DOHH2 (cell line): ENCODE measurements around the gene ZNF248.
"Not testable (repeated sequence)": the region's sequence is repeated elsewhere in the genome, so short reads cannot be mapped to it uniquely, and the experiment has no call there.

Experiments
- H3F3A ChIP-seq: fragments of 200-600 bp; sonication (generic), shearing (Covaris generic); 2 replicates; pipeline ENCODE4 v1.6.0; 2016; ENCODE audit warnings: antibody characterized with exemption, mild to moderate bottlenecking; ENCODE audit not compliant: control insufficient read depth, insufficient read depth
- H3K27ac ChIP-seq: fragments of 200-600 bp; sonication (generic); 2 replicates; pipeline ENCODE4 v1.5.1; 2014; ENCODE audit warnings: low read depth, mild to moderate bottlenecking, low read length, moderate library complexity
- H3K27me3 ChIP-seq: fragments of 200-600 bp; sonication (generic); 2 replicates; pipeline ENCODE4 v1.6.1; 2014; ENCODE audit warnings: mild to moderate bottlenecking, low read length, mixed read lengths; ENCODE audit not compliant: control insufficient read depth
- H3K36me3 ChIP-seq: fragments of 200-600 bp; sonication (generic); 2 replicates; pipeline ENCODE4 v1.6.1; 2014; ENCODE audit warnings: mild to moderate bottlenecking, low read length, moderate library complexity, mixed read lengths; ENCODE audit not compliant: control insufficient read depth
- H3K4me1 ChIP-seq: fragments of 200-600 bp; sonication (generic); 2 replicates; pipeline ENCODE4 v1.6.1; 2014; ENCODE audit warnings: mild to moderate bottlenecking, low read length, mixed read lengths; ENCODE audit not compliant: control insufficient read depth
- H3K4me2 ChIP-seq: fragments of 200-600 bp; sonication (generic); 2 replicates; pipeline ENCODE4 v1.6.0; 2014; ENCODE audit warnings: mild to moderate bottlenecking, low read length, moderate library complexity
- H3K4me3 ChIP-seq: fragments of 200-600 bp; sonication (generic); 2 replicates; pipeline ENCODE4 v1.5.1; 2014; ENCODE audit warnings: mild to moderate bottlenecking, low read length, mixed read lengths
- H3K79me2 ChIP-seq: fragments of 200-600 bp; sonication (generic); 2 replicates; pipeline ENCODE4 v1.6.1; 2014; ENCODE audit warnings: mild to moderate bottlenecking, low read length, mixed read lengths; ENCODE audit not compliant: control insufficient read depth
- H3K9me2 ChIP-seq: fragments of 200-600 bp; sonication (generic); replicated peaks from 2 replicates; pipeline ENCODE4 v1.6.1; 2014; ENCODE audit warnings: mild to moderate bottlenecking, low read length, mixed read lengths; ENCODE audit not compliant: control insufficient read depth
- H3K9me3 ChIP-seq: fragments of 200-600 bp; sonication (generic); 2 replicates; pipeline ENCODE4 v1.6.1; 2014; ENCODE audit warnings: antibody characterized with exemption, low read length, mixed read lengths; ENCODE audit not compliant: control insufficient read depth, insufficient read depth
- H4K20me1 ChIP-seq: fragments of 200-600 bp; sonication (generic); 2 replicates; pipeline ENCODE4 v1.6.0; 2014; ENCODE audit warnings: low read depth, mild to moderate bottlenecking, antibody characterized with exemption, low read length, moderate library complexity; ENCODE audit not compliant: control insufficient read depth, insufficient read depth
- EZH2phosphoT487 ChIP-seq: fragments of 200-600 bp; sonication (generic); IDR thresholded peaks from 2 replicates; pipeline ENCODE4 v1.6.1; 2017; ENCODE audit warnings: borderline replicate concordance, mild to moderate bottlenecking, antibody characterized with exemption, low read length, moderate library complexity, mixed read lengths
- TF ChIP-seq, protein P1 (sequence below): fragments of 200-600 bp; sonication (generic); IDR thresholded peaks from one replicate; pipeline ENCODE4 v1.5.1; 2014; ENCODE audit warnings: antibody characterized with exemption, mild to moderate bottlenecking, low read depth, low read length; ENCODE audit not compliant: poor library complexity, severe bottlenecking

The ZNF248 gene

DNA sequence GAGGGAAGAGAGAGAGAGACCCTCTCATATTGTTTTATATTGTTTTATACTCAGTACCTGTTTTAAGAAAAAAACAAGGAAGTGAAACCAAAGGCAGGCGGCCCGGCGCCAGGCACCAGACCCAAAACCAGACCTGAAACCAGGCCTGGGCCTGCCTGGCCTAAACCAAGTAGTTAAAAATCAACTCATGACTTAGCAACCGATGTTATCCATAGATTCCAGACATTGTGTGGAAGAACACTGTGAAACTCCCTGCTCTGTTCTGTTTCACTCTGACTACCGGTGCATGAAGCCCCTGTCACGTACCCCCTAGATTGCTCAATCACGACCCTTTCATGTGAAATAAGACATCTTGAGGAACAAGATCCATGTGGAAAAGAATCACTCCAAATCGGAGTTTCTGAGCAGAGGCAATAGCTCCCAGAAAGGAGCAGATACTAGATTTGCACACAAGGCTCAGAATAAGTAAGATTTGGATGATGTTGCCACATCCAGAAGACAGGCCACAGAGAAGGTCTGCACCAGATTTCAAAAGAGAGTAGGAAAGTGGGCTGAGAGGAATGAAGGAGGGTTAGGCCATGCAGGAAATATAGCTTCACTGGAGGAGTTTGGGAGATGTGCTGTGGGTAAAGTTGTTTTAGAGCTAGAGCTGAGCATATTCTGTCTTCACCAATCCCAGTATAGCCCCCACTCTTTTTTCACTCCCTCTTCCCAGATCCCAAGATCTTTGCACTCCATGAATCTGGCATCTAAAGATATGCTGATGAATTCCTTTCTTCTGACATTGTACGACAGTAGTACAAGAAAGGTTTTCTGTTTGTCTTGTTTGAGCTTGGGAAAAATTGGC, 8.8 kb upstream of the ZNF248 start:
- Histone ChIP-seq H4K20me1 (no peaks in the 10 kb centered on the region), H3K9me3 (no peaks in the 10 kb centered on the region), H3F3A (no peaks in the 10 kb centered on the region), H3K4me3 (no peak overlapping the region), H3K36me3 (no peaks in the 10 kb centered on the region), H3K9me2 (no peaks in the 10 kb centered on the region), H3K4me2 (peak overlapping the region; percentile 43), H3K27ac (no peak overlapping the region), H3K4me1 (peaks cover 9% of the 10 kb centered on the region), H3K27me3 (no peaks in the 10 kb centered on the region), H3K79me2 (no peaks in the 10 kb centered on the region)
- TF ChIP-seq, protein P1, sequence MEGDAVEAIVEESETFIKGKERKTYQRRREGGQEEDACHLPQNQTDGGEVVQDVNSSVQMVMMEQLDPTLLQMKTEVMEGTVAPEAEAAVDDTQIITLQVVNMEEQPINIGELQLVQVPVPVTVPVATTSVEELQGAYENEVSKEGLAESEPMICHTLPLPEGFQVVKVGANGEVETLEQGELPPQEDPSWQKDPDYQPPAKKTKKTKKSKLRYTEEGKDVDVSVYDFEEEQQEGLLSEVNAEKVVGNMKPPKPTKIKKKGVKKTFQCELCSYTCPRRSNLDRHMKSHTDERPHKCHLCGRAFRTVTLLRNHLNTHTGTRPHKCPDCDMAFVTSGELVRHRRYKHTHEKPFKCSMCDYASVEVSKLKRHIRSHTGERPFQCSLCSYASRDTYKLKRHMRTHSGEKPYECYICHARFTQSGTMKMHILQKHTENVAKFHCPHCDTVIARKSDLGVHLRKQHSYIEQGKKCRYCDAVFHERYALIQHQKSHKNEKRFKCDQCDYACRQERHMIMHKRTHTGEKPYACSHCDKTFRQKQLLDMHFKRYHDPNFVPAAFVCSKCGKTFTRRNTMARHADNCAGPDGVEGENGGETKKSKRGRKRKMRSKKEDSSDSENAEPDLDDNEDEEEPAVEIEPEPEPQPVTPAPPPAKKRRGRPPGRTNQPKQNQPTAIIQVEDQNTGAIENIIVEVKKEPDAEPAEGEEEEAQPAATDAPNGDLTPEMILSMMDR, result no peak
- TF ChIP-seq EZH2phosphoT487, result no peak

DNA sequence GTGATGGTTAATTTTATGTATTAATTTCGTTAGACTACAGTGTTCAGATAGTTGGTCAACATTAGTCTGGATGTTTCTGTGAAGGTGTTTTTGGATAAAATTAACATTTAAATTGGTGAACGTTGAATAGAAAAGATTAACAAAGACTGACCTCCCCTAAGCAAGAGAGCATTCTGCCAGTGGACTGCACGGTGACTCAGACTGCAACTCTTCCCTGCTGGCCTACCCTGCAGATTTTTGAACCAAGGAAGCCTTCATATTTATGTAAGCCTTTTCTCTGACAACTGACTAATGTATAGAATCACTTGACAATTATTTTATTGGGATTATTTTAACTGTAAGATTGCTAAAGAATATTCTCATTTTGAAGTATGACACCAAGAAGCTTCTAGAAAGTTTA, 7.9 kb upstream of the ZNF248 start:
- no peaks in the 10 kb centered on the region for H4K20me1 ChIP-seq
- H3K27ac ChIP-seq, result no peak overlapping the region
- peaks cover 6% of the 10 kb centered on the region; the same call in 1 of the 2 replicates for H3K9me3 ChIP-seq
- no peaks in the 10 kb centered on the region for H3K36me3 ChIP-seq
- no peaks in the 10 kb centered on the region for H3K9me2 ChIP-seq
- H3K4me2 ChIP-seq, result no peak overlapping the region
- H3K4me1 ChIP-seq, result peaks cover 9% of the 10 kb centered on the region
- H3K4me3 ChIP-seq, result no peak overlapping the region
- no peak for TF ChIP-seq EZH2phosphoT487
- TF ChIP-seq, protein P1, result no peak
- no peaks in the 10 kb centered on the region for H3F3A ChIP-seq
- no peaks in the 10 kb centered on the region for H3K27me3 ChIP-seq
- H3K79me2 ChIP-seq, result no peaks in the 10 kb centered on the region

DNA sequence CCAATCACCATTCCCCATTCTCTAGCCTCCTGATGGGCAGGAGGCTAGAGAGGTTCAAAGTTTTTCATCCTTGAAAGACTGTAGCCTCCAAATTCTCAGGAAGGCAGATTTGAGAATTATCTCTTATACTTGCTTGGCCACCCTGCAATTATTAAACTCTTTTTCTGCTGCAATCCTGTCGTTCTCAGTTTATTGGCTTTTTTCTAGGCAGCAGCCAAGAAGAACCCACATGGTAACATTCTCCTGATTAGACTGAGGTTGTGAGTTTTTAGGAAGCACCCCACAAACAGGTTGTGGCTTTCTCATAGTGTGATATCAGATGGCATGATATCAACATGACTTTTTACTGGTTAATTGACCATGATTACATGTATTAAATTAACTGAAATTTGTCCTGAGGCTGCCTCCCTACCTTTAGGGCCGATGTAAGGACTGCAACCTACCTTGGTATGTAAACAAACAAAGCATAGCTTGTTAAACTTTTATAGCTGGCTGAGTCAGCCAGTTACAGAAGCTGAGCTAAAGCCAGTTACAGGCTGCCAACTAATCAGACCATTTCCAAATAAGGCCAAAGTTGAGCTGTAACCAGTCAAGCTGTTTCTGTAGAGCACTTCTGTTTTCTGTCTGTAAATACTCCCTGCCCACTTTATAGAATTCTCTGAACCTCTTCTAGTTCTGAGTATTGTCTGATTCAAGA, 3.2 kb upstream of the ZNF248 start:
- peaks cover 6% of the 10 kb centered on the region; the same call in 1 of the 2 replicates for H3K9me3 ChIP-seq
- H3K4me2 ChIP-seq, result no peak overlapping the region
- H3K27ac ChIP-seq, result no peak overlapping the region

DNA sequence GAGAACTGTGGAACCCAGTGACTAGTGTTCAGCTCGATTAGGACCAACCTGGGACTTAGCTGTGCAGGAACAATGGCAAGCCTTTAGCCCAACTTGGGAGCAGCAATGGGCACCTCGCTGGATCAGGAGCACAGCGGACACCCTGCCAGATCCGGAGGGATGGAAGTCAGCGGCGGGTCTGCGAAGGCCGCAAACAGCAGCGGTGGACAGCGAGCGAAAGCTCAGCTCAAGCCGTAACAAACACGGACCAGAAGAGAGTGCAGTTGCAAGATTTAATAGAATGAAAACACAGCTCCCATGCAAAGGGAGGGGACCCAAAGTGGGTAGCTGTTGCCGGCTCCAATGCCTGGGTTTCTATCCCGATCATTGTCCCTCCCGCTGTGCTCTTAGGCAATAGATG, 1.9 kb upstream of the ZNF248 start:
- not testable (repeated sequence) for H3K27me3 ChIP-seq, H3K9me2 ChIP-seq, H3K4me2 ChIP-seq, H3F3A ChIP-seq, H3K4me3 ChIP-seq, H4K20me1 ChIP-seq, H3K27ac ChIP-seq, H3K9me3 ChIP-seq
- Histone ChIP-seq H3K79me2 (peaks cover 30% of the 10 kb centered on the region), H3K36me3 (peaks cover 19% of the 10 kb centered on the region), H3K4me1 (peaks cover 23% of the 10 kb centered on the region)

More for the DNA sequence above, 3.2 kb upstream of the ZNF248 start:
- Histone ChIP-seq H3K4me3 (no peak overlapping the region), H3K27me3 (no peaks in the 10 kb centered on the region), H3K9me2 (no peaks in the 10 kb centered on the region), H3K4me1 (peaks cover 21% of the 10 kb centered on the region), H4K20me1 (no peaks in the 10 kb centered on the region), H3K79me2 (peaks cover 18% of the 10 kb centered on the region), H3K36me3 (peaks cover 9% of the 10 kb centered on the region), H3F3A (no peaks in the 10 kb centered on the region)
- TF ChIP-seq EZH2phosphoT487, result no peak
- TF ChIP-seq, protein P1, result no peak
